Embryonic facial prominence (tissue), 1 donor: Measurements from ENCODE around the gene PSMC1.
"Not testable (repeated sequence)": the region's sequence is repeated elsewhere in the genome, so short reads cannot be mapped to it uniquely, and the experiment has no call there.

Experiments
- DNase-seq: peaks from one replicate; pipeline ENCODE4 v3.0.0-alpha.2; 2016; ENCODE audit errors: extremely low spot score

PSMC1 gene

GRCh38 chr14:90256354-90257131 lies at the start of gene PSMC1:
TSS of gene PSMC1 (plus strand) at chr14:90256553. CDS start at chr14:90256598, 45 bp downstream.
- peak; percentile 89 for DNase-seq

GRCh38 chr14:90213099-90213748 lies 43.1 kb upstream of the PSMC1 start:
- DNase-seq = no peak

GRCh38 chr14:90228478-90228877 lies 27.9 kb upstream of the PSMC1 start:
- DNase-seq = no peak

- not testable (repeated sequence) for DNase-seq
Measured at GRCh38 chr14:90229942-90230341, 26.4 kb upstream of the PSMC1 start.

- no peak for DNase-seq
Measured at GRCh38 chr14:90235179-90235976, 21.0 kb upstream of the PSMC1 start.

GRCh38 chr14:90239139-90239538 lies 17.2 kb upstream of the PSMC1 start:
- DNase-seq = no peak

GRCh38 chr14:90242444-90242843 lies 13.9 kb upstream of the PSMC1 start:
- no peak for DNase-seq

- DNase-seq = no peak
Measured at GRCh38 chr14:90246936-90247335, 9.4 kb upstream of the PSMC1 start.

- DNase-seq = not testable (repeated sequence)
Measured at GRCh38 chr14:90247441-90247840, 8.9 kb upstream of the PSMC1 start.

GRCh38 chr14:90248594-90248993 lies 7.8 kb upstream of the PSMC1 start:
- DNase-seq = no peak

GRCh38 chr14:90253826-90254225 lies 2.5 kb upstream of the PSMC1 start:
- no peak for DNase-seq

GRCh38 chr14:90255871-90256270 lies 482 bp upstream of the PSMC1 start:
- DNase-seq = no peak

- DNase-seq = no peak
Measured at GRCh38 chr14:90263748-90264449, 7.5 kb downstream of the PSMC1 start.

GRCh38 chr14:90266441-90267154 lies 10.2 kb downstream of the PSMC1 start:
- DNase-seq = no peak

GRCh38 chr14:90268420-90268819 lies 12.1 kb downstream of the PSMC1 start:
- DNase-seq = no peak

- no peak for DNase-seq
Measured at GRCh38 chr14:90272523-90272922, 16.2 kb downstream of the PSMC1 start.

GRCh38 chr14:90273532-90273931 lies 17.2 kb downstream of the PSMC1 start:
- no peak for DNase-seq

GRCh38 chr14:90274019-90274418 lies 17.7 kb downstream of the PSMC1 start:
- DNase-seq = no peak

GRCh38 chr14:90274808-90275457 lies 18.6 kb downstream of the PSMC1 start:
- no peak for DNase-seq

- DNase-seq = no peak
Measured at GRCh38 chr14:90275458-90275814, 19.1 kb downstream of the PSMC1 start.

- no peak for DNase-seq
Measured at GRCh38 chr14:90275820-90276219, 19.5 kb downstream of the PSMC1 start.
